Neural crest cell (in vitro differentiated cells): ENCODE measurements around the gene LCE5A. TPM values are rescaled to one million over a fixed set of nuclear protein-coding genes. Genes with fewer than 3 reads are reported as not detected.

Source experiments
- DNase-seq: peaks from one replicate; pipeline ENCODE4 v3.0.0; 2021; ENCODE audit warnings: low read depth, mixed read lengths, low spot score
- H3K27ac Mint-ChIP-seq: one replicate; pipeline ENCODE4 v1.8.0; 2021; ENCODE audit warnings: mild to moderate bottlenecking, mixed read lengths; ENCODE audit not compliant: unreplicated experiment
- H3K27me3 Mint-ChIP-seq: 2 replicates; pipeline ENCODE4 v1.8.0; 2021; ENCODE audit warnings: low read depth, mild to moderate bottlenecking, mixed read lengths
- H3K36me3 Mint-ChIP-seq: 2 replicates; pipeline ENCODE4 v1.8.0; 2021; ENCODE audit warnings: low read depth, mild to moderate bottlenecking, mixed read lengths
- H3K4me1 Mint-ChIP-seq: 2 replicates; pipeline ENCODE4 v1.8.0; 2021; ENCODE audit warnings: mixed read lengths
- H3K4me3 Mint-ChIP-seq: one replicate; pipeline ENCODE4 v1.8.0; 2021; ENCODE audit warnings: mild to moderate bottlenecking, mixed read lengths
- H3K9me3 Mint-ChIP-seq: 2 replicates; pipeline ENCODE4 v1.8.0; 2021; ENCODE audit warnings: mixed read lengths
- total RNA-seq: library from RNA; stranded (reverse); gene quantifications from 2 replicates; pipeline ENCODE4 v1.2.1, GENCODE V29; 2021
- TF ChIP-seq, protein P1 (sequence below): fragments of 200-600 bp; sonication (generic); conservative IDR thresholded peaks from 2 replicates; pipeline ENCODE4 v1.5.0; 2021; ENCODE audit warnings: antibody characterized with exemption, mild to moderate bottlenecking

LCE5A gene
- total RNA-seq, 1 donor from 2014 or later, result not detected

DNA sequence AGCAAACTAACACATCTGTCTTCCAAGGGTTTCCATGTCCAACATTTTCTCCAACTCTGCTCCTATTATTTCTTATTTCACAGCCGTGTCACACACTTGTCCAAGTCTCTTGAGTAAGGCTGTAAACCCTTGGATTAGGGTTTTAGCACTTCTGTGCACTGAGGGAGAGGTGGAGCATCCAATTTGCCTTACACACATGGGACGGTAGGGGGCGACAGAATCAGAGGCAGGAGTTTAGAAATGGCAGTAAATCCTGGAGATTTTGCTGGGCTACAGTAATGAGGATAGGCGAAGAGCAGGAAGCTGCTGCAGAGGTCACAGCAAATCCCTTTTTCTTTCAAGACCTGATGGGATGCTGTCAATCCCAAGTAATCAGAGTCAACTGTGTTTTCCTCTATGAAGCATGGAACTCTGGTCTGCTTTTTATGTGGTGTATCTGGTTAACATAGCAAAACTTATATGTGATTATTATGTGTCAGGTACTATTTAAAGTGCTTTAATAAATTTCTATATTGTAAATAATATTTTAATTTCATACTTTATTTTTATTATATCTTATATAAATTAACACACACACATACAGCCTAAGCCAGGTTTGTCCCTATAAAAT, 15.4 kb upstream of the LCE5A start:
- H3K36me3 Mint-ChIP-seq, result peaks cover 9% of the 10 kb centered on the region
- TF ChIP-seq, protein P1, sequence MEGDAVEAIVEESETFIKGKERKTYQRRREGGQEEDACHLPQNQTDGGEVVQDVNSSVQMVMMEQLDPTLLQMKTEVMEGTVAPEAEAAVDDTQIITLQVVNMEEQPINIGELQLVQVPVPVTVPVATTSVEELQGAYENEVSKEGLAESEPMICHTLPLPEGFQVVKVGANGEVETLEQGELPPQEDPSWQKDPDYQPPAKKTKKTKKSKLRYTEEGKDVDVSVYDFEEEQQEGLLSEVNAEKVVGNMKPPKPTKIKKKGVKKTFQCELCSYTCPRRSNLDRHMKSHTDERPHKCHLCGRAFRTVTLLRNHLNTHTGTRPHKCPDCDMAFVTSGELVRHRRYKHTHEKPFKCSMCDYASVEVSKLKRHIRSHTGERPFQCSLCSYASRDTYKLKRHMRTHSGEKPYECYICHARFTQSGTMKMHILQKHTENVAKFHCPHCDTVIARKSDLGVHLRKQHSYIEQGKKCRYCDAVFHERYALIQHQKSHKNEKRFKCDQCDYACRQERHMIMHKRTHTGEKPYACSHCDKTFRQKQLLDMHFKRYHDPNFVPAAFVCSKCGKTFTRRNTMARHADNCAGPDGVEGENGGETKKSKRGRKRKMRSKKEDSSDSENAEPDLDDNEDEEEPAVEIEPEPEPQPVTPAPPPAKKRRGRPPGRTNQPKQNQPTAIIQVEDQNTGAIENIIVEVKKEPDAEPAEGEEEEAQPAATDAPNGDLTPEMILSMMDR, result no peak
- DNase-seq, result no peak
- H3K4me1 Mint-ChIP-seq, result no peaks in the 10 kb centered on the region
- H3K27me3 Mint-ChIP-seq, result no peaks in the 10 kb centered on the region
- no peak overlapping the region for H3K4me3 Mint-ChIP-seq
- no peak overlapping the region for H3K27ac Mint-ChIP-seq
- peaks cover 13% of the 10 kb centered on the region for H3K9me3 Mint-ChIP-seq

DNA sequence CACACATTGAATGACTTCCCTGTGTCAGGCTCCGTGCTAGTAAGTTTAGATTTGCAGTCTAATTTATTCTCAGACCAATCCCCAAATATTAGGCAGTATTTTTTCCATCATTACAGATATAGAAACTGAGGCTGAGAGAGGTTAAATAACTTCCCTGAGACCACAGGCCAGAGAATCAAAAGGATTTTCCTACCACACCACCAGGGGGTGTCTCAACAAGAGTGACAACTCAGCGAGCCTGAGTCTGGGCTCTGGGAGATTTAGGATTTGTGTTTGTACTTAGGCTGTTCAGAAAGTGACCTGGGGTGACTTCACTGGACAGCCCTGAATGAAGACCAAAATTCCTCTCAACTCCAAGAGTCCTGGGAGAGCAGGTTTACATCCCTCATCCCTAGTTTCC, 13.3 kb upstream of the LCE5A start:
- Mint-ChIP-seq H3K27ac (no peak overlapping the region), H3K4me1 (no peaks in the 10 kb centered on the region), H3K36me3 (peaks cover 9% of the 10 kb centered on the region), H3K9me3 (peaks cover 14% of the 10 kb centered on the region), H3K27me3 (no peaks in the 10 kb centered on the region), H3K4me3 (no peak overlapping the region)
- TF ChIP-seq, protein P1, result no peak
- no peak for DNase-seq

DNA sequence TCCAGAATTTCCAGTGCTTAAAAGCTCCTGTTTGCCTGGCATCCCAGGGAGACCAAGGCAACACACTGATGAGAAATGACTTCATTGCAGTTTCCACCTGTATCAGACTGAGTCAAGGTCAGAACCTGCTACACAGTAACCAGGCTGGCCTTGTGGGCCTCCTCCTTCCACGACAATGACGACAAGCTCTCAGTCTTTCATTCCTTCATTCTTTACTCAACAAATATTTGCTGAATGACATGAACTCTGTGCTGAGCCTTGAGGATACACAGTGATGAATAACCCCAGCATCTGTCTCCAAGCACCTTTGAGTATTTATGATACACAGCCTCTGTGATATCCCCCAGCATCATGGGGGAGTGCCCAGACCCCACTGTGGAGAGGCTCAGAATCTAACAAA, 8.9 kb upstream of the LCE5A start:
- Mint-ChIP-seq H3K9me3 (peaks cover 8% of the 10 kb centered on the region), H3K4me1 (no peaks in the 10 kb centered on the region), H3K27ac (no peak overlapping the region), H3K27me3 (no peaks in the 10 kb centered on the region), H3K36me3 (peaks cover 8% of the 10 kb centered on the region), H3K4me3 (no peak overlapping the region)
- no peak for DNase-seq
- TF ChIP-seq, protein P1, result no peak

DNA sequence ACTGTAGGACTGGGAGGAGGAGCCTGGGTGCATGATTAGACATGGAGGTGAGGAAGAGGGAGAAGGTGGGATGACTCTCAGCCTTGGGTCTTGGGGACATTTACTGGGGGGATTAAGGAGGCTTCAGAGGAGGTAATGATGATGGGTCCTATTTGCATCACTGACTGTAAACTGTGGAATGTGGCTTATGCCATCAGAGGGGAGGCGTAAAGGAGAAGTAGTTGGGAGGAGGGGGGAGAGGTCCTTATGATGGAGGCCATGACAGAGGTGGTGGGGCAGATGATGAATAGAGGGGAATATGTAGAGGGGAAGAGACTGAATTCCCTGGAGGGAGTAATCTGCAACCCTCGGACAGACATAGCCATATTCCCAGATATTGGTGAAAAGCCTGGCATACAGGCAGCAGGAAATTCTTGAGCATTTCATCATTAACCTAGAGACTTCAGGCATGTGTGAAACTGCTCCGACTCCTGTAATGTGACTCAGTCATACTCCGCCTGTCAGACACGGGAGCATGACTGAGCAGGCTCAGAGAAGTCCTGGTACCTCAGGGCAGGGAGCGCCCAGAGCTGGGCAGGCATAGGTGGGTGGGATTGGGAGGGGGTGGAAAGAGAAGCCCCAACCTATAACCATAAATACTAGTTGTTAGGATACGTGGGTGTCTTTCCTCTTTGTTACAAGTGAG, 8.0 kb upstream of the LCE5A start:
- no peak overlapping the region for H3K27ac Mint-ChIP-seq
- H3K27me3 Mint-ChIP-seq, result no peaks in the 10 kb centered on the region
- peaks cover 8% of the 10 kb centered on the region for H3K9me3 Mint-ChIP-seq
- H3K4me3 Mint-ChIP-seq, result no peak overlapping the region
- peaks cover 8% of the 10 kb centered on the region for H3K36me3 Mint-ChIP-seq
- H3K4me1 Mint-ChIP-seq, result no peaks in the 10 kb centered on the region
- TF ChIP-seq, protein P1, result no peak
- DNase-seq, result no peak

DNA sequence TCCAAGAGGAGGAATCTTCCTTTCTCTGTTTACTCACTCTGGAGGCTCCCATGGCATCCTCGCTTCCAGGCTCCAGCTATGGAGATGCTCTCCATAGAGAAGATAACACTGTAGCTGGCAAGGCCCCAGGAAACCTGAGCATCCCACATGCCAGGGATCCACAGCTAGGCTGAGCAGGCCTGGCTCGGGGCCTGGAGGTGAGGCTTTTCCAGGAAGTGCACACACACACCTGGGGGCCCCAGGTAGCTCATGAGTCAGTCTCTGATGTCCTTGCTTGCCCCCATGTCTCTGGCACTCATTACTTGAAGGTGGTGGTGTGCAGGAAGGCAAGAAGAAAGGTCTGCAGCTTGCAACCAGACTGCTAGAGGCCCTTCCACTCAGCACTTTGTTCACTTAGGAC, 5.5 kb upstream of the LCE5A start:
- TF ChIP-seq, protein P1, result no peak
- no peaks in the 10 kb centered on the region for H3K4me1 Mint-ChIP-seq
- peaks cover 16% of the 10 kb centered on the region for H3K9me3 Mint-ChIP-seq
- no peak overlapping the region for H3K4me3 Mint-ChIP-seq
- no peaks in the 10 kb centered on the region for H3K27me3 Mint-ChIP-seq
- H3K36me3 Mint-ChIP-seq, result peaks cover 2% of the 10 kb centered on the region
- H3K27ac Mint-ChIP-seq, result no peak overlapping the region
- DNase-seq, result no peak
